Fibroblast of upper back skin (primary cell): Measurements from ENCODE around the gene TSPAN33.
"Not testable (repeated sequence)": the region's sequence is repeated elsewhere in the genome, so short reads cannot be mapped to it uniquely, and the experiment has no call there.

Experiments used
- DNase-seq: peaks from one replicate; pipeline ENCODE4 v3.0.0-alpha.2; 2013

The TSPAN33 gene

GRCh38 chr7:129173861-129174260 is 29.4 kb downstream of the TSPAN33 start:
- not testable (repeated sequence) for DNase-seq

GRCh38 chr7:129176916-129177710 is 32.6 kb downstream of the TSPAN33 start:
- no peak for DNase-seq

GRCh38 chr7:129184981-129185670 is 40.6 kb downstream of the TSPAN33 start:
- DNase-seq, result no peak

GRCh38 chr7:129186749-129187260 is 42.3 kb downstream of the TSPAN33 start:
- no peak for DNase-seq

- DNase-seq, result no peak
These were observed 43.3 kb downstream of the TSPAN33 start for GRCh38 chr7:129187681-129188371.

- peak; percentile 68 for DNase-seq
These were observed 43.9 kb downstream of the TSPAN33 start, which contains the start of gene SMO for GRCh38 chr7:129188372-129188891. SMO (plus strand) TSS chr7:129188633; CDS start chr7:129189152, 519 bp downstream.

GRCh38 chr7:129188892-129189660 is 44.6 kb downstream of the TSPAN33 start:
- DNase-seq, result no peak

GRCh38 chr7:129189661-129190310 is 45.3 kb downstream of the TSPAN33 start:
- DNase-seq, result no peak

- DNase-seq, result no peak
These were observed 46.8 kb downstream of the TSPAN33 start for GRCh38 chr7:129191272-129191671.

- no peak for DNase-seq
These were observed 49.4 kb downstream of the TSPAN33 start for GRCh38 chr7:129193892-129194291.

GRCh38 chr7:129197771-129198170 is 53.3 kb downstream of the TSPAN33 start:
- DNase-seq, result no peak

- DNase-seq, result no peak
These were observed 54.9 kb downstream of the TSPAN33 start for GRCh38 chr7:129199406-129199805.

GRCh38 chr7:129202058-129202777 is 57.7 kb downstream of the TSPAN33 start:
- DNase-seq, result no peak

- DNase-seq, result no peak
These were observed 58.7 kb downstream of the TSPAN33 start for GRCh38 chr7:129203050-129203741.

- no peak for DNase-seq
These were observed 60.8 kb downstream of the TSPAN33 start for GRCh38 chr7:129205126-129205818.

GRCh38 chr7:129205987-129206785 is 61.7 kb downstream of the TSPAN33 start:
- DNase-seq, result no peak

GRCh38 chr7:129208667-129209066 is 64.2 kb downstream of the TSPAN33 start:
- DNase-seq, result no peak

GRCh38 chr7:129209067-129209926 is 64.8 kb downstream of the TSPAN33 start:
- no peak for DNase-seq
